ENCODE measurements around the gene PDE2A. TPM values are rescaled to one million over a fixed set of nuclear protein-coding genes. Genes with fewer than 3 reads are reported as not detected.

PDE2A gene
- polyA plus RNA-seq, 2 of the 4 experiments (the other 2 are of a cell fraction), result 0.62 to 1.5 TPM

DNA sequence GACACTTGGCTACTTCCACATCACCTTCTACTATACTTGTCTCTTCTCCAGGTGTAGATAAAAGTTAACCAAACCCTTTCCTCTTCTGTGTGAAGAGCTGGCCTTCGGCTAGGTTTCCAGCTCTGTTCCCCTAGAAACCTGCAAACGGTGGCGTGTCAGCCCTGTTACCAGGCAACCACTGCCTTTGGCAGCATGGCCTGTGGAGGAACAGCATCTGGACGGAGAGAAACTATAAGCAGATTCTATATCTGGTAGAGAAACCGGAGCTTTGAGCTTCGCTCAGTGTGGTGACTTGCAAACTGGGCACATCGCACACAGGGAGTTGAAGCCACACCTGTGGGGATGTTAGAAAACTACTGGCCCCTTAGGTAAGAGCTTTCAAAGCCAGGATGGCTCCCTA lies 42.1 kb upstream of the PDE2A start:
- Histone ChIP-seq H3K4me3 (no peak overlapping the region), H3K9me3 (no peaks in the 10 kb centered on the region), H3K4me1 (peaks cover 12% of the 10 kb centered on the region; the same call in 2 of the 3 replicates), H3K4me2 (no peak overlapping the region), H3K27ac (no peak overlapping the region)
- WGBS (ENCODE audit: missing lambda C conversion rate), result 87% methylated on average over 7 of the region's 7 CpGs
- DNase-seq (ENCODE audit: low read depth in 1 of 2, low spot score in 1 of 2), result no peak
- TF ChIP-seq JUNB (IDR thresholded peaks at IDR 0.05) (no peak), EHMT2 (IDR thresholded peaks at IDR 0.05; ENCODE audit: low read depth) (no peak), TFCP2L1 (CRISPR knock-in tag; IDR thresholded peaks at IDR 0.05) (no peak)
- ATAC-seq, result no peak
- ChIA-PET POLR2A (no interaction called here), CTCF (interaction anchor here (0.6 to 5.8 kb wide), 14 partner anchors 9 to 619 kb away, joined by 3 to 25 read pairs (median 4); partner anchors contain the start of gene STARD10)
- FAIRE-seq, result no peak

DNA sequence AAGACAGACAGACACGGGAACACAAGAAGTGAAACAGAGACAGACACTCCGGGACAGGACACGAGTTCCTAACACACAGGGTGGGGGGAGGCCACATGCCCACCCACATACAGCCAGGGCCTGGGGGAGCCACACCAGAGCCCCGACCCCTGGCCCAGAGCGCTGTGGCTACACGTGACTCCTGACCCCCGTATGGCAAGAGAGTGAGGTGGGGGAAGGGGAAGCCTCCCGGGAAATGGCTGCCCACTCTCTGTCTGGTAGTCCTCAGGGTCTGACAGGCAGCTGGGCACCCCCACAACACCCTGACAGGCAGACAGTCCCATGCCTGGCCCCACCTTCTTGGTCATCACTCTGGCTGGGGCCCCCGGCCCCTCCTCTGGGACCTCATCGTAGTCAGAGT lies 38.6 kb upstream of the PDE2A start:
- H3K4me1 ChIP-seq, result no peaks in the 10 kb centered on the region
- H3K27ac ChIP-seq, result no peak overlapping the region
- POLR2A ChIA-PET, result no interaction called here
- H3K9me3 ChIP-seq, result no peaks in the 10 kb centered on the region
- TF ChIP-seq NR3C1 (IDR thresholded peaks at IDR 0.05) (no peak), ZSCAN20 (CRISPR knock-in tag; IDR thresholded peaks at IDR 0.05) (no peak), JUN (IDR thresholded peaks at IDR 0.05) (no peak), FOSB (CRISPR knock-in tag; IDR thresholded peaks at IDR 0.05) (no peak)
- TF ChIP-seq, protein P1, sequence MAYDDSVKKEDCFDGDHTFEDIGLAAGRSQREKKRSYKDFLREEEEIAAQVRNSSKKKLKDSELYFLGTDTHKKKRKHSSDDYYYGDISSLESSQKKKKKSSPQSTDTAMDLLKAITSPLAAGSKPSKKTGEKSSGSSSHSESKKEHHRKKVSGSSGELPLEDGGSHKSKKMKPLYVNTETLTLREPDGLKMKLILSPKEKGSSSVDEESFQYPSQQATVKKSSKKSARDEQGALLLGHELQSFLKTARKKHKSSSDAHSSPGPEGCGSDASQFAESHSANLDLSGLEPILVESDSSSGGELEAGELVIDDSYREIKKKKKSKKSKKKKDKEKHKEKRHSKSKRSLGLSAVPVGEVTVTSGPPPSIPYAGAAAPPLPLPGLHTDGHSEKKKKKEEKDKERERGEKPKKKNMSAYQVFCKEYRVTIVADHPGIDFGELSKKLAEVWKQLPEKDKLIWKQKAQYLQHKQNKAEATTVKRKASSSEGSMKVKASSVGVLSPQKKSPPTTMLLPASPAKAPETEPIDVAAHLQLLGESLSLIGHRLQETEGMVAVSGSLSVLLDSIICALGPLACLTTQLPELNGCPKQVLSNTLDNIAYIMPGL (CRISPR knock-in tag; IDR thresholded peaks at IDR 0.05; ENCODE audit: borderline replicate concordance), result no peak
- TF ChIP-seq, protein P2, sequence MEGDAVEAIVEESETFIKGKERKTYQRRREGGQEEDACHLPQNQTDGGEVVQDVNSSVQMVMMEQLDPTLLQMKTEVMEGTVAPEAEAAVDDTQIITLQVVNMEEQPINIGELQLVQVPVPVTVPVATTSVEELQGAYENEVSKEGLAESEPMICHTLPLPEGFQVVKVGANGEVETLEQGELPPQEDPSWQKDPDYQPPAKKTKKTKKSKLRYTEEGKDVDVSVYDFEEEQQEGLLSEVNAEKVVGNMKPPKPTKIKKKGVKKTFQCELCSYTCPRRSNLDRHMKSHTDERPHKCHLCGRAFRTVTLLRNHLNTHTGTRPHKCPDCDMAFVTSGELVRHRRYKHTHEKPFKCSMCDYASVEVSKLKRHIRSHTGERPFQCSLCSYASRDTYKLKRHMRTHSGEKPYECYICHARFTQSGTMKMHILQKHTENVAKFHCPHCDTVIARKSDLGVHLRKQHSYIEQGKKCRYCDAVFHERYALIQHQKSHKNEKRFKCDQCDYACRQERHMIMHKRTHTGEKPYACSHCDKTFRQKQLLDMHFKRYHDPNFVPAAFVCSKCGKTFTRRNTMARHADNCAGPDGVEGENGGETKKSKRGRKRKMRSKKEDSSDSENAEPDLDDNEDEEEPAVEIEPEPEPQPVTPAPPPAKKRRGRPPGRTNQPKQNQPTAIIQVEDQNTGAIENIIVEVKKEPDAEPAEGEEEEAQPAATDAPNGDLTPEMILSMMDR (IDR thresholded peaks at IDR 0.05), result no peak
- no peak for FAIRE-seq
- H3K4me2 ChIP-seq, result no peak overlapping the region
- H3K4me3 ChIP-seq, result no peak overlapping the region
- no peak for DNase-seq (ENCODE audit: low read depth in 1 of 2, low spot score in 1 of 2)
- WGBS (ENCODE audit: missing lambda C conversion rate), result 90% methylated on average over 8 of the region's 10 CpGs
- no peak for ATAC-seq
- CTCF ChIA-PET, result interaction anchor here (1.0 to 2.2 kb wide), 3 partner anchors 12 to 465 kb away, joined by 3 to 10 read pairs (median 4); no protein-coding TSS in a partner anchor

DNA sequence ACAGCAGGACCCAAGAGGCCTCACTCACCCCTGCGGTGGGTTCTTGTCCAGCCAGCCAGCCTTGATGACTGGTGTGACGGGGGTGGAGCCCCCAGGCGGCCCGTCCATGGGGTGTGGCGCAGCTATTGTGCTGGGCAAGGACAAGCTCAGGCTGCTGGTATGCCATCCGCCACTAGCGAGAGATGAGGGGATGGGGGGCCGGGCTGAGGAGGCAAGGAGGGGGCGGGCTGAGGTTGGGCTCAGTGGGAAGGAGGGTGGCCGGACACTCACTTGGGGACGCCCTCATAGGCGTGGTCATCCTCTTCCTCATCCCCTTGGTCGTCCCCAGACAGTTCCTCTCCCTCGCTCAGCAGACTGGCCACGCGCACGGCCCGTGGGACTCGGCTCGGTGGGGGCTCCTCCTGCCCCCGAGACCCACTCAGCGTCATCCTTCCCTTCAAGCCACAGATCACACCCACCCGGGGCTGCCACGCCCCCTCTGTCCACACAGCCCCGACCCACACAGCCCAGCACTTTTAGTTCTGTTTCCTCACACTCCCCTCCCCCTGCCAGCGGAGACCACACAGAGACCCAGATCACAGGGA lies 38.0 kb upstream of the PDE2A start:
- Histone ChIP-seq H3K4me2 (no peak overlapping the region), H3K27ac (no peak overlapping the region), H3K4me1 (no peaks in the 10 kb centered on the region), H3K9me3 (no peaks in the 10 kb centered on the region), H3K4me3 (no peak overlapping the region)
- FAIRE-seq, result no peak
- no peak for DNase-seq (ENCODE audit: low read depth in 1 of 2, low spot score in 1 of 2)
- no peak for TF ChIP-seq ZC3H11A (IDR thresholded peaks at IDR 0.05)
- TF ChIP-seq POLR2A (IDR thresholded peaks at IDR 0.05; ENCODE audit: low read length), result no peak
- TF ChIP-seq HOXB13 (CRISPR knock-in tag; IDR thresholded peaks at IDR 0.05; ENCODE audit: low read depth), result no peak
- TF ChIP-seq KDM5A (IDR thresholded peaks at IDR 0.05), result no peak
- no peak for TF ChIP-seq RNF2 (IDR thresholded peaks at IDR 0.05; ENCODE audit: borderline replicate concordance, low read depth)
- TF ChIP-seq RAD21 (conservative IDR thresholded peaks at IDR 0.05 in 1 of 2, IDR thresholded peaks at IDR 0.05 in 1 of 2), result no peak
- no peak for ATAC-seq
- CTCF ChIA-PET, result interaction anchor here (1.0 kb wide), 1 partner anchor 18 kb away, joined by 4 read pairs; no protein-coding TSS in a partner anchor
- POLR2A ChIA-PET, result no interaction called here
- WGBS (ENCODE audit: missing lambda C conversion rate), result 78% methylated on average over 18 of the region's 26 CpGs

DNA sequence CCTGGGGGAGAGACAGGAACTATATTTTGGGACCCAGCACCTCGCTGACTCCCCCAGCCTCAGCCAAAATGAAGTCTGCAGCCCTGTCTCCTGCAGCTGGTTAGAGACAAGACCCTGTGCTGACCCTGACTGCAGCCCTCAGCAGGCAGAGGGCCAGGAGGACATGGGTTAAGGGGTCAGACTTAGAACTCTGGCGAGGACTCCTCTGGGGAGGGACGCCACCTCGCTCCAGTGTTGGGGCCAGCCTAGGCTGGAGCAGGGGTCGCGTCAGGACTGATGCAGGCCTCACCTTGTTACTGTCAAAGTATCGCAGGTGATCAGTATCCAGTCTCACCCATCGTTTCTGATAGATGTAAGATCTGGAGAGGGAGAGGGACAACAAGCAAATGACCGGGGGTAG lies 36.9 kb upstream of the PDE2A start:
- ATAC-seq (no peak), FAIRE-seq (no peak), DNase-seq (ENCODE audit: low read depth in 1 of 2, low spot score in 1 of 2) (no peak)
- WGBS (ENCODE audit: missing lambda C conversion rate), result 95% methylated on average over 9 of the region's 9 CpGs
- no peak overlapping the region for H3K27ac ChIP-seq
- TF ChIP-seq HOXB5 (CRISPR knock-in tag; IDR thresholded peaks at IDR 0.05) (no peak), HOXA7 (CRISPR knock-in tag; IDR thresholded peaks at IDR 0.05) (no peak), TFCP2L1 (CRISPR knock-in tag; IDR thresholded peaks at IDR 0.05) (no peak), NR3C1 (IDR thresholded peaks at IDR 0.05) (no peak), JUN (IDR thresholded peaks at IDR 0.05) (no peak), MAFK (IDR thresholded peaks at IDR 0.05; ENCODE audit: partially characterized antibody) (no peak), ZSCAN20 (CRISPR knock-in tag; IDR thresholded peaks at IDR 0.05) (no peak), RCOR1 (IDR thresholded peaks at IDR 0.05; ENCODE audit: low read depth, low read length) (no peak), NFE2L2 (conservative IDR thresholded peaks at IDR 0.05; ENCODE audit: low read length) (no peak)
- TF ChIP-seq, protein P3, sequence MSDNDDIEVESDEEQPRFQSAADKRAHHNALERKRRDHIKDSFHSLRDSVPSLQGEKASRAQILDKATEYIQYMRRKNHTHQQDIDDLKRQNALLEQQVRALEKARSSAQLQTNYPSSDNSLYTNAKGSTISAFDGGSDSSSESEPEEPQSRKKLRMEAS (IDR thresholded peaks at IDR 0.05), result no peak
- TF ChIP-seq, protein P4, sequence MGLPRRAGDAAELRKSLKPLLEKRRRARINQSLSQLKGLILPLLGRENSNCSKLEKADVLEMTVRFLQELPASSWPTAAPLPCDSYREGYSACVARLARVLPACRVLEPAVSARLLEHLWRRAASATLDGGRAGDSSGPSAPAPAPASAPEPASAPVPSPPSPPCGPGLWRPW (IDR thresholded peaks at IDR 0.05), result no peak
- TF ChIP-seq, protein P5, sequence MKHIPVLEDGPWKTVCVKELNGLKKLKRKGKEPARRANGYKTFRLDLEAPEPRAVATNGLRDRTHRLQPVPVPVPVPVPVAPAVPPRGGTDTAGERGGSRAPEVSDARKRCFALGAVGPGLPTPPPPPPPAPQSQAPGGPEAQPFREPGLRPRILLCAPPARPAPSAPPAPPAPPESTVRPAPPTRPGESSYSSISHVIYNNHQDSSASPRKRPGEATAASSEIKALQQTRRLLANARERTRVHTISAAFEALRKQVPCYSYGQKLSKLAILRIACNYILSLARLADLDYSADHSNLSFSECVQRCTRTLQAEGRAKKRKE (CRISPR knock-in tag; IDR thresholded peaks at IDR 0.05; ENCODE audit: low read depth), result no peak
- ChIA-PET CTCF (interaction anchor here (1.4 kb wide), 1 partner anchor 27 kb away, joined by 4 read pairs; no protein-coding TSS in a partner anchor), POLR2A (no interaction called here)
- no peaks in the 10 kb centered on the region for H3K9me3 ChIP-seq
- H3K4me2 ChIP-seq, result no peak overlapping the region
- H3K4me3 ChIP-seq, result no peak overlapping the region
- no peaks in the 10 kb centered on the region for H3K4me1 ChIP-seq

Measured in A549 (cell line).